ENCODE results near the gene MST1R. TPM values are rescaled to one million over a fixed set of nuclear protein-coding genes. Genes with fewer than 3 reads are reported as not detected.
A peak's percentile ranks its signal among the peaks of the same experiment; 100 is the strongest.

Gene MST1R
- total and polyA plus RNA-seq, 9 of the 15 experiments (the other 6 are each of a cell fraction or from before 2014, with no cell fraction given): 1.3 to 10.0 (median 3.8) TPM

DNA sequence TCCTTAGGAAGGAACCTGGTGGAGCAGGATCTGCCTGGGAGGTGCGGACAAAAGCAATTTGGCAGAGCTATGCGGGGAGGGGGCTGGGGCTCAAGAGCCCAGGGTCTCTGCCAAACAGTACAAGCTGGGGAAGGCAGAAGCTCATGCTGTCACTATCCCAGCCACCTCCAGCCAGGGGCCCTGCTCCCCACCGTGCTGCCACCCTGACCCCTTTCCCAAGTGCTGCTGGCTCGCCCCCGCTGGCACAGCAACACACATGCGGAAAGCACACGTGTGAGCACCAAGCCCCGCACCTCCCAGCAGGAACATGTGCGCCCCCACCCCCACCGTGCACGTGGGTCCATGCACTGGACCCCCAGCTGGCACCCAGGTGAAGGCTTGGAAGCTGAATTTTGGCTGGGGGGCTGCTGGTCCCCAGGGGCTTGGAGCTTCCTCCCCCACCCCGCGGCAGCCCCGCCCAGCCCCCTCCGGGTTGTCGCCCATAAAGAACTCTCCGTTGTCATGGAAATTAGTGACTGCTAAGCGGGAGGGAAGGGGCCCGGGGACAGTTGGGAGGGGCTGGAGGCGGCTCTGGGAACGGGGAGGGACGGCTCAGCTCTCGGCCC is 34.7 kb downstream of the MST1R start:
- intact Hi-C loops (cut with micrococcal nuclease): no loop called here
- Histone ChIP-seq H3K9ac (ENCODE audit: insufficient read depth in 1 of 2, low read depth in 2 of 2, low read length in 2 of 2) (peak overlapping the region in 1 of 2 experiments; percentile 83; a peak in 2 of 4 replicates), H3K9me3 (replicated peaks; ENCODE audit: control insufficient read depth, insufficient read depth, low read depth, low read length) (no peaks in the 10 kb centered on the region), H3K9me1 (ENCODE audit: control insufficient read depth, insufficient read depth, low read length) (no peaks in the 10 kb centered on the region), H3K36me3 (ENCODE audit: control insufficient read depth, insufficient read depth, low read length) (no peaks in the 10 kb centered on the region), H2AFZ (ENCODE audit: low read depth, low read length) (peak overlapping the region; percentile 40; the same call in 1 of the 2 replicates), H3K27ac (ENCODE audit: extremely low read depth, low read depth, low read length) (no peak overlapping the region), H3K27me3 (ENCODE audit: control insufficient read depth in 2 of 2, insufficient read depth in 2 of 2, low read length in 2 of 2) (peaks cover 4 to 29% of the 10 kb centered on the region in 2 experiments; a peak in 3 of 5 replicates), H3K4me3 (peak overlapping the region; percentile 26; the same call in 1 of the 2 replicates), H3K4me1 (replicated peaks in 1 of 2; ENCODE audit: control insufficient read depth in 2 of 2, insufficient read depth in 2 of 2, low read length in 2 of 2) (peaks cover 0 to 22% of the 10 kb centered on the region in 2 experiments; a peak in 2 of 5 replicates), H3K4me2 (ENCODE audit: insufficient read depth, low read length) (peak overlapping the region; percentile 49; the same call in 1 of the 2 replicates), H3K79me2 (ENCODE audit: control insufficient read depth, insufficient read depth, low read length) (no peaks in the 10 kb centered on the region), H4K20me1 (replicated peaks; ENCODE audit: control insufficient read depth, insufficient read depth, low read length) (peaks cover 6% of the 10 kb centered on the region; the same call in 1 of the 2 replicates)
- POLR2A ChIA-PET: interaction anchor here (0.6 kb wide), 1 partner anchor 245 kb away, joined by 3 read pairs; no protein-coding TSS in a partner anchor
- ATAC-seq (peak; percentile 50), DNase-seq (ENCODE audit: extremely low read depth in 1 of 4, low spot score in 3 of 4) (peak; percentile 21 to 46 (median 36)), FAIRE-seq (no peak)
- no TSS peak for BruUV-seq (replicated peaks)
- in situ Hi-C loops (cut with MboI): no loop called here
- TF ChIP-seq FOXM1 (IDR thresholded peaks at IDR 0.05; ENCODE audit: low read depth): no peak
- no peak for TF ChIP-seq FOXM1 (CRISPR knock-in tag; IDR thresholded peaks at IDR 0.05; ENCODE audit: low read depth)
- TF ChIP-seq ZFP36 (IDR thresholded peaks at IDR 0.05; ENCODE audit: low read depth, low read length, partially characterized antibody): no peak
- peak; percentile 49; the same call in 1 of the 2 replicates for TF ChIP-seq RFX1 (IDR thresholded peaks at IDR 0.05)
- TF ChIP-seq, protein P1, sequence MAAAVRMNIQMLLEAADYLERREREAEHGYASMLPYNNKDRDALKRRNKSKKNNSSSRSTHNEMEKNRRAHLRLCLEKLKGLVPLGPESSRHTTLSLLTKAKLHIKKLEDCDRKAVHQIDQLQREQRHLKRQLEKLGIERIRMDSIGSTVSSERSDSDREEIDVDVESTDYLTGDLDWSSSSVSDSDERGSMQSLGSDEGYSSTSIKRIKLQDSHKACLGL (CRISPR knock-in tag; IDR thresholded peaks at IDR 0.05; ENCODE audit: borderline replicate concordance, poor library complexity, severe bottlenecking): no peak
- no peak for TF ChIP-seq EZH2 (IDR thresholded peaks at IDR 0.05; ENCODE audit: borderline replicate concordance, low read depth, low read length)
- TF ChIP-seq, protein P2, sequence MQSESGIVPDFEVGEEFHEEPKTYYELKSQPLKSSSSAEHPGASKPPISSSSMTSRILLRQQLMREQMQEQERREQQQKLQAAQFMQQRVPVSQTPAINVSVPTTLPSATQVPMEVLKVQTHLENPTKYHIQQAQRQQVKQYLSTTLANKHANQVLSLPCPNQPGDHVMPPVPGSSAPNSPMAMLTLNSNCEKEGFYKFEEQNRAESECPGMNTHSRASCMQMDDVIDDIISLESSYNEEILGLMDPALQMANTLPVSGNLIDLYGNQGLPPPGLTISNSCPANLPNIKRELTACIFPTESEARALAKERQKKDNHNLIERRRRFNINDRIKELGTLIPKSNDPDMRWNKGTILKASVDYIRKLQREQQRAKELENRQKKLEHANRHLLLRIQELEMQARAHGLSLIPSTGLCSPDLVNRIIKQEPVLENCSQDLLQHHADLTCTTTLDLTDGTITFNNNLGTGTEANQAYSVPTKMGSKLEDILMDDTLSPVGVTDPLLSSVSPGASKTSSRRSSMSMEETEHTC (IDR thresholded peaks at IDR 0.05): no peak
- TF ChIP-seq ZNF274 (IDR thresholded peaks at IDR 0.05; ENCODE audit: borderline replicate concordance, low read depth, low read length): no peak
- TF ChIP-seq ZNF780A (CRISPR knock-in tag; IDR thresholded peaks at IDR 0.05): no peak
- TF ChIP-seq ASH1L (IDR thresholded peaks at IDR 0.05; ENCODE audit: borderline replicate concordance, low read depth, partially characterized antibody): no peak
- TF ChIP-seq C11orf30 (IDR thresholded peaks at IDR 0.05; ENCODE audit: low read depth): no peak
- no peak for TF ChIP-seq POU5F1 (IDR thresholded peaks at IDR 0.05; ENCODE audit: borderline replicate concordance, low read depth, low read length, partially characterized antibody)
- TF ChIP-seq, protein P3, sequence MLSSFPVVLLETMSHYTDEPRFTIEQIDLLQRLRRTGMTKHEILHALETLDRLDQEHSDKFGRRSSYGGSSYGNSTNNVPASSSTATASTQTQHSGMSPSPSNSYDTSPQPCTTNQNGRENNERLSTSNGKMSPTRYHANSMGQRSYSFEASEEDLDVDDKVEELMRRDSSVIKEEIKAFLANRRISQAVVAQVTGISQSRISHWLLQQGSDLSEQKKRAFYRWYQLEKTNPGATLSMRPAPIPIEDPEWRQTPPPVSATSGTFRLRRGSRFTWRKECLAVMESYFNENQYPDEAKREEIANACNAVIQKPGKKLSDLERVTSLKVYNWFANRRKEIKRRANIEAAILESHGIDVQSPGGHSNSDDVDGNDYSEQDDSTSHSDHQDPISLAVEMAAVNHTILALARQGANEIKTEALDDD (IDR thresholded peaks at IDR 0.05): no peak
- TF ChIP-seq, protein P4, sequence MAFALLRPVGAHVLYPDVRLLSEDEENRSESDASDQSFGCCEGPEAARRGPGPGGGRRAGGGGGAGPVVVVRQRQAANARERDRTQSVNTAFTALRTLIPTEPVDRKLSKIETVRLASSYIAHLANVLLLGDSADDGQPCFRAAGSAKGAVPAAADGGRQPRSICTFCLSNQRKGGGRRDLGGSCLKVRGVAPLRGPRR (CRISPR knock-in tag; IDR thresholded peaks at IDR 0.05): no peak
- no peak for TF ChIP-seq ZNF212 (CRISPR knock-in tag; IDR thresholded peaks at IDR 0.05)
- no peak for TF ChIP-seq ARNT (IDR thresholded peaks at IDR 0.05)
- TF ChIP-seq ZNF282 (CRISPR knock-in tag; IDR thresholded peaks at IDR 0.05): no peak
- peak; percentile 65 for TF ChIP-seq RFX5 (IDR thresholded peaks at IDR 0.05; ENCODE audit: low read depth, low read length)
- TF ChIP-seq ZZZ3 (IDR thresholded peaks at IDR 0.05): no peak
- CTCF ChIA-PET (ENCODE audit: low intra/inter-chr PET ratio): no interaction called here
- 4% methylated on average over 8 of the region's 23 CpGs for WGBS (ENCODE audit: insufficient coverage, low coverage, missing lambda C conversion rate)
